ENCODE measurements around the gene RIN3. TPM values are rescaled to one million over a fixed set of nuclear protein-coding genes. Genes with fewer than 3 reads are reported as not detected.

RIN3 gene
- total RNA-seq, 1 experiment from 2014 or later, result 10.9 TPM

GRCh38 chr14:92475037-92475436 lies 38.5 kb upstream of the RIN3 start:
- ChIA-PET POLR2A (no interaction called here), CTCF (interaction anchor here (0.5 kb wide), 1 partner anchor 60 kb away, joined by 4 read pairs; no protein-coding TSS in a partner anchor)
- H3K36me3 ChIP-seq (ENCODE audit: control insufficient read depth, insufficient read depth, low read length), result no peaks in the 10 kb centered on the region
- no peak overlapping the region for H3K27ac ChIP-seq (ENCODE audit: low read length)
- H3K4me1 ChIP-seq (ENCODE audit: control insufficient read depth, insufficient read depth, low read length), result no peaks in the 10 kb centered on the region; the same call in 1 of the 2 replicates
- no TSS peak for BruUV-seq (replicated peaks)
- DNase-seq (ENCODE audit: low read depth, low spot score), result no peak
- ATAC-seq, result no peak
- intact Hi-C loops (cut with micrococcal nuclease; ENCODE audit: unreplicated experiment), result no loop called here
- in situ Hi-C loops (cut with HindIII; ENCODE audit: low pct_unique_long_range_greater_than_20kb, low sequenced_read_pairs), result no loop called here
- no peak overlapping the region for H3K4me3 ChIP-seq (ENCODE audit: low read depth in 2 of 2, low read length in 2 of 2)
- TF ChIP-seq CTCF (IDR thresholded peaks at IDR 0.05) (no peak), TCF7L2 (IDR thresholded peaks at IDR 0.05; ENCODE audit: low read depth, low read length) (no peak), SIN3A (IDR thresholded peaks at IDR 0.05; ENCODE audit: borderline replicate concordance, insufficient read depth, low read depth, low read length) (no peak), POLR2AphosphoS5 (IDR thresholded peaks at IDR 0.05; ENCODE audit: low read depth, low read length) (no peak), REST (IDR thresholded peaks at IDR 0.05; ENCODE audit: insufficient read depth in 1 of 2, low read depth in 2 of 2, low read length in 1 of 2) (no peak)
- no peaks in the 10 kb centered on the region for H3K27me3 ChIP-seq (ENCODE audit: control insufficient read depth, insufficient read depth, low read length)
- no peaks in the 10 kb centered on the region for H3K9me3 ChIP-seq (ENCODE audit: control insufficient read depth, insufficient read depth, low read depth, low read length)

- DNase-seq (ENCODE audit: low read depth, low spot score) (no peak), ATAC-seq (no peak)
- TF ChIP-seq TCF7L2 (IDR thresholded peaks at IDR 0.05; ENCODE audit: low read depth, low read length), result no peak
- TF ChIP-seq REST (IDR thresholded peaks at IDR 0.05; ENCODE audit: insufficient read depth in 1 of 2, low read depth in 2 of 2, low read length in 1 of 2), result no peak
- no peak for TF ChIP-seq SIN3A (IDR thresholded peaks at IDR 0.05; ENCODE audit: borderline replicate concordance, insufficient read depth, low read depth, low read length)
- no peak for TF ChIP-seq POLR2AphosphoS5 (IDR thresholded peaks at IDR 0.05; ENCODE audit: low read depth, low read length)
- TF ChIP-seq CTCF (IDR thresholded peaks at IDR 0.05), result no peak
- in situ Hi-C loops (cut with HindIII; ENCODE audit: low pct_unique_long_range_greater_than_20kb, low sequenced_read_pairs) (no loop called here), intact Hi-C loops (cut with micrococcal nuclease; ENCODE audit: unreplicated experiment) (no loop called here)
- Histone ChIP-seq H3K9me3 (ENCODE audit: control insufficient read depth, insufficient read depth, low read depth, low read length) (no peaks in the 10 kb centered on the region), H3K4me1 (ENCODE audit: control insufficient read depth, insufficient read depth, low read length) (no peaks in the 10 kb centered on the region; the same call in 1 of the 2 replicates), H3K27me3 (ENCODE audit: control insufficient read depth, insufficient read depth, low read length) (no peaks in the 10 kb centered on the region), H3K27ac (ENCODE audit: low read length) (no peak overlapping the region), H3K36me3 (ENCODE audit: control insufficient read depth, insufficient read depth, low read length) (no peaks in the 10 kb centered on the region), H3K4me3 (ENCODE audit: low read depth in 2 of 2, low read length in 2 of 2) (no peak overlapping the region)
- BruUV-seq (replicated peaks), result no TSS peak
- ChIA-PET POLR2A (no interaction called here), CTCF (interaction anchor here (0.5 kb wide), 1 partner anchor 60 kb away, joined by 4 read pairs; no protein-coding TSS in a partner anchor)
Observed at GRCh38 chr14:92475451-92476187, 38.0 kb upstream of the RIN3 start.

All from Panc1 (cell line).